ENCODE measurements around the gene ZNF638.

DNA sequence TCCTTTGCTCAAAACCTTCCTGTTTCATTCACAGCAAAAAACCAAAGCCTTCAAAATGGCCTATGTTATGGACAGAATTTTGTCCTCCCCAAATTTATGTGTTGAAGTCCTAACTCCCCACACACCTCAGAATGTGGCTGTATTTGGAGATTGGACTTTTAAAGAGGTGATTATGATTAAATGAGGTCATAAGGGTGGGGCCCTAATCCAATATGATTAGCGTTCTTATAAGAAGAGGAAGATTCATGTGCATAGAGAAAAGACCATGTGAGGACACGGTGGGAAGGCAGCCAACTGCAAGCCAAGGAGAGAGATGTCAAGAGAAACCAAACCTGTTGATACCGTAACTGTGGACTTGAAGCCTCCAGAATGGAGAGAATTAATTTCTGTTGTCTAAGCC is 4.6 kb upstream of the ZNF638 start:
- TF ChIP-seq POLR2AphosphoS5 (IDR thresholded peaks at IDR 0.05; ENCODE audit: low read depth, low read length): no peak
- no peak for TF ChIP-seq SIN3A (IDR thresholded peaks at IDR 0.05; ENCODE audit: borderline replicate concordance, insufficient read depth, low read length)
